Breast epithelium (tissue), 4 donors: ENCODE measurements around the gene CENPP. TPM values are rescaled to one million over a fixed set of nuclear protein-coding genes. Genes with fewer than 3 reads are reported as not detected.

Source experiments
- DNase-seq, 2 donors: peaks; one replicate each; pipeline ENCODE4 v3.0.0-alpha.2; 2019; ENCODE audit warnings: low spot score in 2 of 2
- H3K27ac ChIP-seq, 2 donors: fragments of 200-600 bp; sonication (generic) in 1 of 2; one replicate each; pipeline ENCODE4 v1.5.1; 2016 to 2019; ENCODE audit warnings: mild to moderate bottlenecking in 1 of 2
- H3K27me3 ChIP-seq, 2 donors: fragments of 200-600 bp; sonication (generic) in 1 of 2; one replicate each; pipeline versions ENCODE4 v1.5.1 to v1.6.0; 2017 to 2019; ENCODE audit warnings: control low read depth in 1 of 2, mild to moderate bottlenecking in 1 of 2
- H3K36me3 ChIP-seq: fragments of 200-600 bp; one replicate; pipeline ENCODE4 v1.5.1; 2019
- H3K4me1 ChIP-seq, 2 donors: fragments of 200-600 bp; sonication (generic); one replicate each; pipeline ENCODE4 v1.5.1; 2016 to 2019; ENCODE audit warnings: control low read depth in 1 of 2
- H3K4me3 ChIP-seq, 3 donors: fragments of 200-600 bp; sonication (generic); 1 replicate in 2 of 3; 2 replicates in 1 of 3; pipeline ENCODE4 v1.5.1; 2016 to 2019; ENCODE audit warnings: mild to moderate bottlenecking in 3 of 3, moderate library complexity in 2 of 3
- H3K9me3 ChIP-seq, 2 donors: fragments of 200-600 bp; sonication (generic) in 1 of 2; one replicate each; pipeline ENCODE4 v1.5.1; 2016 to 2019; ENCODE audit warnings: control low read depth in 1 of 2
- CTCF ChIP-seq, 3 donors: fragments of 450-650 bp; IDR thresholded peaks; one replicate each; pipeline ENCODE4 v1.5.1; 2016 to 2017; ENCODE audit warnings: antibody characterized with exemption in 3 of 3, mild to moderate bottlenecking in 3 of 3, moderate library complexity in 3 of 3
- POLR2A ChIP-seq: fragments of 450-650 bp; IDR thresholded peaks from one replicate; pipeline ENCODE4 v1.6.1; 2016; ENCODE audit warnings: antibody characterized with exemption, mild to moderate bottlenecking, moderate library complexity
- POLR2AphosphoS5 ChIP-seq, 3 donors: sonication (generic); formaldehyde crosslinking; IDR thresholded peaks; one replicate each; pipeline ENCODE4 v1.6.1; 2017; ENCODE audit warnings: antibody characterized with exemption in 3 of 3
- intact Hi-C: fragments of 100-400 bp; cut with DNase I; formaldehyde crosslinking; loops from one replicate; pipeline ENCODE4 v1.15.1; 2023; ENCODE audit warnings: low total_unique reads
- total RNA-seq, 3 donors: library from RNA; depleted of rRNA; stranded (reverse); fragments of >200 nt; gene quantifications; one replicate each; pipeline ENCODE4 v1.1.0, GENCODE V29; 2016

The CENPP gene
- total RNA-seq, 3 donors from 2014 or later: 3.9 to 6.1 (median 4.5) TPM

- Histone ChIP-seq H3K9me3 (no peaks in the 10 kb centered on the region), H3K36me3 (no peaks in the 10 kb centered on the region), H3K27me3 (no peaks in the 10 kb centered on the region), H3K4me1 (no peaks in the 10 kb centered on the region), H3K4me3 (no peak overlapping the region), H3K27ac (no peak overlapping the region)
- no peak for DNase-seq
- TF ChIP-seq POLR2A (no peak), CTCF (IDR thresholded peaks at IDR 0.05) (no peak), POLR2AphosphoS5 (IDR thresholded peaks at IDR 0.05) (no peak)
- intact Hi-C loops: loop anchor here (5.0 kb wide), 1 partner anchor 313 kb away; the partner anchor contains the start of genes CENPP and NOL8
Observed at GRCh38 chr9:92639791-92640271, 314.1 kb downstream of the CENPP start.

GRCh38 chr9:92640398-92641091 is 314.8 kb downstream of the CENPP start:
- Histone ChIP-seq H3K36me3 (peaks cover 1% of the 10 kb centered on the region), H3K27ac (no peak overlapping the region), H3K4me1 (no peaks in the 10 kb centered on the region), H3K4me3 (no peak overlapping the region), H3K9me3 (no peaks in the 10 kb centered on the region), H3K27me3 (no peaks in the 10 kb centered on the region)
- no peak for TF ChIP-seq POLR2AphosphoS5 (IDR thresholded peaks at IDR 0.05)
- intact Hi-C loops: no loop called here
- no peak for DNase-seq

GRCh38 chr9:92641092-92641809 is 315.5 kb downstream of the CENPP start:
- Histone ChIP-seq H3K27ac (no peak overlapping the region), H3K4me1 (no peaks in the 10 kb centered on the region), H3K4me3 (no peak overlapping the region), H3K27me3 (no peaks in the 10 kb centered on the region), H3K36me3 (peaks cover 8% of the 10 kb centered on the region), H3K9me3 (no peaks in the 10 kb centered on the region)
- intact Hi-C loops: no loop called here
- no peak for TF ChIP-seq CTCF (IDR thresholded peaks at IDR 0.05)
- no peak for TF ChIP-seq POLR2AphosphoS5 (IDR thresholded peaks at IDR 0.05)
- no peak for TF ChIP-seq POLR2A
- no peak for DNase-seq

- no peak for TF ChIP-seq POLR2AphosphoS5 (IDR thresholded peaks at IDR 0.05)
- TF ChIP-seq CTCF (IDR thresholded peaks at IDR 0.05): no peak
- TF ChIP-seq POLR2A: no peak
- no peak for DNase-seq
Observed at GRCh38 chr9:92642041-92642451, 316.3 kb downstream of the CENPP start.

GRCh38 chr9:92642564-92642963 is 316.8 kb downstream of the CENPP start:
- no peaks in the 10 kb centered on the region for H3K9me3 ChIP-seq
- H3K4me3 ChIP-seq: no peak overlapping the region
- no peak for DNase-seq
- H3K4me1 ChIP-seq: no peaks in the 10 kb centered on the region
- TF ChIP-seq CTCF (IDR thresholded peaks at IDR 0.05): no peak
- TF ChIP-seq POLR2A: no peak
- no peak for TF ChIP-seq POLR2AphosphoS5 (IDR thresholded peaks at IDR 0.05)
- intact Hi-C loops: no loop called here
- no peak overlapping the region for H3K27ac ChIP-seq
- peaks cover 10% of the 10 kb centered on the region for H3K36me3 ChIP-seq
- no peaks in the 10 kb centered on the region for H3K27me3 ChIP-seq

More at GRCh38 chr9:92642041-92642451, 316.3 kb downstream of the CENPP start:
- Histone ChIP-seq H3K36me3 (peaks cover 10% of the 10 kb centered on the region), H3K27ac (no peak overlapping the region), H3K9me3 (no peaks in the 10 kb centered on the region), H3K4me1 (no peaks in the 10 kb centered on the region), H3K4me3 (no peak overlapping the region), H3K27me3 (no peaks in the 10 kb centered on the region)
- intact Hi-C loops: no loop called here
